ENCODE results near the gene BHLHE40. TPM values are rescaled to one million over a fixed set of nuclear protein-coding genes. Genes with fewer than 3 reads are reported as not detected.

BHLHE40 gene
- polyA plus RNA-seq, 3 donors from 2014 or later: 51.4 to 91.9 (median 64.4) TPM

DNA sequence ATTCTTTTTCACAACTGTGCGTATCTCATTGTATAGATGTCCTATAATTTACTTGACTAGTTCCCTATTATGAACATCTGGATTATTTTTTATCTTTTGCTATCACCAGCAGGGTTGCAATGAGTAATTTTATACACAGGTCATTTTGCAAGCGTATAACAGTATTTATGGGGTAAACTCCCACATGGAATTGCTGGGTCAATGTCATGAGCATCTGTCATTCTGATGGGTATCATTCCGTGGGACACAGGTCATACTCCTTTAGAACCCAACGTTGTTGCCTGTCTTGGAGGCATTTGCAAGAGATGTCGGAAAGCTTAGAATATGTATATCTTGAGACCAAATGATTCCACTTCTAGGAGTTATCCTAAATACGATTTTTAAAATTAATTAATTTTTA, 12.9 kb downstream of the BHLHE40 start:
- no peak overlapping the region for H3K27ac Mint-ChIP-seq
- H3K4me1 Mint-ChIP-seq: peaks cover 10 to 29% of the 10 kb centered on the region in 2 donors
- H3K27me3 Mint-ChIP-seq (ENCODE audit: low read depth in 3 of 3): peaks cover 0 to 1% (median 0%) of the 10 kb centered on the region in 3 donors
- H3K9me3 Mint-ChIP-seq: no peaks in the 10 kb centered on the region
- no peak overlapping the region for H3K4me3 Mint-ChIP-seq
- H3K36me3 Mint-ChIP-seq: no peaks in the 10 kb centered on the region
- no peak for DNase-seq

DNA sequence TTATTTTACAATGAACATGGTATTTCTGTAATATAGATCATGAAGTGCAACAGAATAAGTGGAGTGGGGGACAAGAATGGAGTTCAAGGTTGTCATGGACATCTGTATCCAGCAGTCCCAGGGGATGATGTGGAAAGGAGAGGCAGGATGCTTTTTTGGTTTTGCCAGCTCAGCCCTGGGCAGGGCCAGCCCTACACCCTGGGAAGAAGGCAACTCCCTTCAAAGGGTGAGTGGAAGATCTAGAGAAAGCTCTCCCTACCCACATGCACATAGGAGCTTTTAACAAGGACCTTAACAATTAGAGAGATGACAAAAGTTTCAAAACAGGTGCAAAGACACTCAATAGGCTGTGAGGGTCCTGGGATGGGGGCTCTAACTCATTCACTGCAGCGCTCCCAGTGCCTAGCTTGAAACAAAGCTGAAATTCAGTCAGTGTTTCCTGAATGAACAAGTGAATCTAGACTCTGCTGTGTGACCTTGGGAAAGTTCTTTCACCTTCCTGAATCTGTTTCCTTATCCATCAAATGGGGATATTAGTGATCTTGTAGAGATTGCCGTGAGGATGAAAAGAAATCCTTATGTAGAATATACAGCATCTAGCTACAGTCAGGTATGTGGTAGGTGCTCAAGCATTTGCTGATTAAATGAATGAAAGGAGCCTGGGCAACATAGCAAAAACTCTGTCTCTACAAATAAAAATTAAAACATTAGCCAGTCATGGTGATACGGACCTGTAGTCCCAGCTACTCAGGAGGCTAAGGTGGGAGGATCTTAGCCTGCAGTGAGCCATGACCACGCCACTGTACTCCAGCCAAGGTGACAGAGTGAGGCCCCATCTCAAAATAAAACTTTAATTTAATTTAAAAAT, 14.3 kb downstream of the BHLHE40 start:
- H3K4me3 Mint-ChIP-seq: no peak overlapping the region
- peak overlapping the region in 1 of 6 donors; percentile 55 for H3K27ac Mint-ChIP-seq
- DNase-seq: no peak

DNA sequence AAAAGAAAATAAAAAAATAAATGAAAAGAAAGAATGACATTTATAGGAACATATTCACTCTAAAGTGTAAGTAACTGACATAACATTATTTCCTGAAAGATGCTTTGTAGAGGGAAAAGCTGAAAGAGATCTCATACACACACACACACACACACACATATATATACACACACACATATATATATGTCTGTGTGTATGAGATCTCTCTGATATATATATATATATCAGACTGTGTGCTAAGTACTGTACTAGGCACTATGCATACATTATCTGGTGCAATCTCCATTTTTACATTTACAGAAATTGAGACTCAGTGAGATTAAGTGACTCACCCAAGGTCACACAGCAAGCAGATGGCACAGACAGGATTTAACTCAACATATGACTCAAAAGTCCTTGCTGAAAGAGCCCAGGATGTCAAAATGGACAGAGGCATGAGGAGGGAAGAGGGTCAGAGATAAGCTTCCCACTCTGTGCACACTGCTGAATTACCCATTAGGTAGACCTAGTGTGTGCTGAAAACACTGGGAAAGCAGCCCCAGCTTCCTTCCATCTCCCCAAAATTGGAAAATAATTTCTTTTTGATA, 15.0 kb downstream of the BHLHE40 start:
- H3K27me3 Mint-ChIP-seq (ENCODE audit: low read depth in 3 of 3): no peaks in the 10 kb centered on the region
- no peaks in the 10 kb centered on the region for H3K9me3 Mint-ChIP-seq
- peaks cover 4 to 14% of the 10 kb centered on the region in 2 donors for H3K4me1 Mint-ChIP-seq
- no peak overlapping the region for H3K4me3 Mint-ChIP-seq
- no peak overlapping the region for H3K27ac Mint-ChIP-seq
- no peak for DNase-seq
- no peaks in the 10 kb centered on the region for H3K36me3 Mint-ChIP-seq

More for the DNA sequence above, 14.3 kb downstream of the BHLHE40 start:
- Mint-ChIP-seq H3K27me3 (ENCODE audit: low read depth in 3 of 3) (no peaks in the 10 kb centered on the region), H3K9me3 (no peaks in the 10 kb centered on the region), H3K4me1 (peaks cover 6 to 17% of the 10 kb centered on the region in 2 donors), H3K36me3 (no peaks in the 10 kb centered on the region)

DNA sequence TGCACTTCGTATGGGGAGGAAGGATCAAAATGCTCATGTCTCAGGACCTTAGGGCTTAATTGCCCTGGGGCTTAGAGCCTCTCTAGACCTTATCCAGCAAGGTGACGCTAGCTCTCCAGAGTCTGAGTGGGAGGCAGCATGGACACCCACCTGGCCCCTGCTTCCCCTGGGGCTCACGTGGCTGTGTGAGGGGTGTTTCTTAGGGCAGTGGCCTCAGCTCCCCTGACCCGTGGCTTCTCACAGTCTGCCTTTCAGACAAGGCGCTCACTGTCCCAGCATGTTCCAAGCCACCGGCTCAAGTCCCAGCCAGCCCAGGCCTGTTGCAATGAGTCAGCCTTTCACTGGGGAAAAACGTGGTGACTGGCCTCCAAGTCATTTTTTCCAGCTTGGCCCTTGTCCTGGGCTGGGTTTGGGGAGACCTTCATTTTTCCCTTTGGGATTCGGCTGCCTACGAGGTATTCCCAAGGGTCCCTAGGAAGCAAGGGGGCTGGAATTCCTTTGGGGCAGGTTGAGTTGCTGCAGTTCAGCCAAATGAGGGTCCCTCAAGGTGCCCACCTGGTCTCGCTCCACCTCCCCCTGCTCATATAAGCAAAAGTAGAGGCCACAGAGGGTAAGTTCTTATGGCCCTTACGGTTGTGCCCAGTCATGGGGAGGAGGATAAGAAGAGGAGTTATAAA, 15.7 kb downstream of the BHLHE40 start:
- peaks cover 7 to 14% of the 10 kb centered on the region in 2 donors for H3K4me1 Mint-ChIP-seq
- no peak for DNase-seq
- H3K36me3 Mint-ChIP-seq: no peaks in the 10 kb centered on the region
- H3K27ac Mint-ChIP-seq: no peak overlapping the region
- H3K4me3 Mint-ChIP-seq: no peak overlapping the region
- no peaks in the 10 kb centered on the region for H3K9me3 Mint-ChIP-seq
- H3K27me3 Mint-ChIP-seq (ENCODE audit: low read depth in 3 of 3): no peaks in the 10 kb centered on the region

DNA sequence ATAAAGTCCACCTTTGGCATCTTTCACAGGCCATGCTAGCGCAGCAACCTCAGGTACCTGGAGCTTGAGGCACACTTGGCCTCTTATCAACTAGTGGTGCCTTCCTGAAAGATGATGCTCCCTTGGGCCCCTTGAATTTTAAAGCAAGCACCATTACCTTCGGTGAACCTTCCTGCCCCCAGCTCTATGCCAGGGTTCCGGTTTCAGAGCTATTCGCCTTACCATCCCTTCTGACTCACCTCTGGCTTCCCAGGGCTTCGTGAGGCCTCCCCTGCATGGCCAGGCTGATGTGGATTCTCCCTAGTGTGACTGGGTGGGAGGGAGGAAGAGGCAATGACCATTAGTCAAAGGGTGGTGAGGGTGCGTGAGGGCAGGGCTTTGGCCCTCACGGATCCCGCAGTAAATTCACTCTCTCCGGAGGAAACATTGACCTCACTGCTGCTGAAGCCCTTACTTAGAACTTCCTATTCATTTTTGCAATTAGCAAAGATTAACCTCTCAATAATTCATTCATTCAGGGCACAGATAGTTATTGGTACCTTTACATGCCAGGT, 16.3 kb downstream of the BHLHE40 start:
- Mint-ChIP-seq H3K9me3 (no peaks in the 10 kb centered on the region), H3K36me3 (no peaks in the 10 kb centered on the region), H3K4me1 (peaks cover 7 to 17% of the 10 kb centered on the region in 2 donors), H3K4me3 (no peak overlapping the region), H3K27me3 (ENCODE audit: low read depth in 3 of 3) (no peaks in the 10 kb centered on the region), H3K27ac (peak overlapping the region in 2 of 6 donors; percentile 18 to 35)
- DNase-seq: no peak

DNA sequence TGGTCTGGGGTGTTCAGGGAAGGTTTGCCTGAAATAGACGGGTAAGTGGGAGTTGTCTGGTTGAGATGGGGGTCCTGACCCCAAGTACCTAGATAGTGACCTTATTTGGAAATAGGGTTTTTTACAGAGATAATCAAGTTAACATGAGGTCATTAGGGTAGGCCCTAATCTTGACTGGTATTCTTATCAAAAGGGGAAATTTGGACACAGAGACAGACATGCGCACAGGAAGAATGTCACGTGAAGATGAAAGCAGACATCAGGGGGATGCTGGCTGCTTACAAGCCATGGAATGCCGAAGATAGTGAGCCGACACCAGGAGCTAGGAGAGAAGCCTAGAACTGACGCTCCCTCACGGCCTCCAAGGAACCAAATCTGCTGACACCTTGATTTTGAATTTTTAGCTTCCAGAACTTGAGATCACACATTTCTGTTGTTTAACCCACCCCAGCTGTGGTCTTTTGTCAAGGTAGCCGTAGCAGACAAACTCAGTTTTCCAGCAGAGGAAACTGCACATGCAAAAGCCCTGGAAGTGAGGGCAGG, 17.1 kb downstream of the BHLHE40 start:
- H3K27me3 Mint-ChIP-seq (ENCODE audit: low read depth in 3 of 3): no peaks in the 10 kb centered on the region
- peaks cover 11 to 24% of the 10 kb centered on the region in 2 donors for H3K4me1 Mint-ChIP-seq

GRCh38 chr3:4996771-4997291, 17.6 kb downstream of the BHLHE40 start:
- Mint-ChIP-seq H3K4me1 (peaks cover 14 to 30% of the 10 kb centered on the region in 2 donors), H3K27ac (peak overlapping the region in 2 of 6 donors; percentile 42 to 63), H3K9me3 (no peaks in the 10 kb centered on the region), H3K36me3 (no peaks in the 10 kb centered on the region), H3K4me3 (no peak overlapping the region), H3K27me3 (ENCODE audit: low read depth in 3 of 3) (no peaks in the 10 kb centered on the region)
- DNase-seq: no peak

More for the DNA sequence above, 17.1 kb downstream of the BHLHE40 start:
- no peak overlapping the region for H3K4me3 Mint-ChIP-seq
- no peak for DNase-seq
- H3K36me3 Mint-ChIP-seq: no peaks in the 10 kb centered on the region
- peak overlapping the region in 3 of 6 donors; percentile 35 to 74 (median 42) for H3K27ac Mint-ChIP-seq
- H3K9me3 Mint-ChIP-seq: no peaks in the 10 kb centered on the region

GRCh38 chr3:4997946-4998345, 18.7 kb downstream of the BHLHE40 start:
- Mint-ChIP-seq H3K4me1 (peaks cover 26 to 41% of the 10 kb centered on the region in 2 donors), H3K9me3 (no peaks in the 10 kb centered on the region), H3K27ac (no peak overlapping the region), H3K27me3 (ENCODE audit: low read depth in 3 of 3) (peaks cover 0 to 7% (median 2%) of the 10 kb centered on the region in 3 donors), H3K36me3 (no peaks in the 10 kb centered on the region), H3K4me3 (no peak overlapping the region)
- DNase-seq: no peak

DNA sequence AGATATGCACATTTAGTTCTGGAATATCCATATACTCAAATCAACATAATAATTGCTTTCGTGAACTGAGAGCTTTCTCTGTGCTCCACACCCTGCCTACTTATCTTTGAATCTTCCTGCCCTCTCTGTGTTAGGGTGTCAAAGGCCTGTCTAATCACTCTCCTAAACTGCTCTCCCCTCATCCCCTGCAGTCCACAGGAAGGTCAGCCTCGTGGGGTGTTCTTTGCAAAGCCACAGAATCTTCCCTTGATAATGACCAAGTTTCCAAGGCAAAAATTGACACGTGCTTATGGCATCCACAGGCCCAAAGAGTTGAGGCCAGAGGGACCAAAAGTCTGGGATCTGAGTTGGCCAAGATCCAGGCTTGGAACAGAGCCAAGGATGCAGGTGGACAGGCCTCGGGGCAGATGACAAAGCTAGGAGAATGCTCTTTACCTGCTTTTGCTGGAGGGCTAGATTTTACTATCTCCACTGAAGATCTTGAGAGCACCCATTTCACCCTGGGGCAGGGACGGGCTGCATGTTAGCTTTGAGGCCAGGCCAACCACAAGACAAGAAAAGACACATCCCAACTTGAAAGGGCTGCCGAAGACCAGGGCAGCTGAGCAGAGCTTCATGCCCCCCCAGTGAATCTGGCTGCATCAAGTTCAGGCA, 20.4 kb downstream of the BHLHE40 start:
- no peaks in the 10 kb centered on the region for H3K36me3 Mint-ChIP-seq
- DNase-seq: no peak
- H3K9me3 Mint-ChIP-seq: no peaks in the 10 kb centered on the region
- peak overlapping the region; percentile 33 to 93 (median 80) for H3K27ac Mint-ChIP-seq
- peaks cover 0 to 7% (median 3%) of the 10 kb centered on the region in 3 donors for H3K27me3 Mint-ChIP-seq (ENCODE audit: low read depth in 3 of 3)
- H3K4me3 Mint-ChIP-seq: peak overlapping the region in 1 of 5 donors; percentile 52
- H3K4me1 Mint-ChIP-seq: peaks cover 31 to 45% of the 10 kb centered on the region in 2 donors

- Mint-ChIP-seq H3K9me3 (no peaks in the 10 kb centered on the region), H3K4me1 (peaks cover 33 to 55% of the 10 kb centered on the region in 2 donors), H3K4me3 (no peak overlapping the region), H3K27me3 (ENCODE audit: low read depth in 3 of 3) (peaks cover 2 to 9% (median 3%) of the 10 kb centered on the region in 3 donors), H3K27ac (peak overlapping the region in 5 of 6 donors; percentile 78 to 96 (median 93)), H3K36me3 (no peaks in the 10 kb centered on the region)
- no peak for DNase-seq
These were observed 21.9 kb downstream of the BHLHE40 start for GRCh38 chr3:5001135-5001534.

DNA sequence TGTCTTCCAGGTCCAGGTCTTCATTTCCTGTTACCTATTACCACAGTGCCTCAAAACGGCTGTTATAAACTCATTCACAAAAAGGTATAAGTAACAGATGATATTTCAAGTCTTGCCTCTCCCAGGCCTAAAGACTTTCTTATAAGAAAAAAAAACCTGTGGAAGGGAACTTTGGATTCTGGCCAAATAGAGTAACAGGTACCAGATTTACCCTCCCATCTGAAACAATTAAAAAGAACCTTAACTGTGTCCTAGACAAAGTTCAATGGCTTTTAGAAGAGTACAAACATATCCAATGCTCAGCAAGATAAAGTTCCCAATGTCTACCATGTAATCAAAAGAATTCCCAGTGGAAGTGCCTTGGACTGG, 22.6 kb downstream of the BHLHE40 start:
- Mint-ChIP-seq H3K36me3 (no peaks in the 10 kb centered on the region), H3K4me1 (peaks cover 37 to 62% of the 10 kb centered on the region in 2 donors), H3K9me3 (no peaks in the 10 kb centered on the region), H3K27ac (peak overlapping the region; percentile 85 to 96 (median 90)), H3K27me3 (ENCODE audit: low read depth in 3 of 3) (peaks cover 2 to 12% (median 6%) of the 10 kb centered on the region in 3 donors), H3K4me3 (peak overlapping the region in 4 of 5 donors; percentile 48 to 82 (median 62))
- no peak for DNase-seq

DNA sequence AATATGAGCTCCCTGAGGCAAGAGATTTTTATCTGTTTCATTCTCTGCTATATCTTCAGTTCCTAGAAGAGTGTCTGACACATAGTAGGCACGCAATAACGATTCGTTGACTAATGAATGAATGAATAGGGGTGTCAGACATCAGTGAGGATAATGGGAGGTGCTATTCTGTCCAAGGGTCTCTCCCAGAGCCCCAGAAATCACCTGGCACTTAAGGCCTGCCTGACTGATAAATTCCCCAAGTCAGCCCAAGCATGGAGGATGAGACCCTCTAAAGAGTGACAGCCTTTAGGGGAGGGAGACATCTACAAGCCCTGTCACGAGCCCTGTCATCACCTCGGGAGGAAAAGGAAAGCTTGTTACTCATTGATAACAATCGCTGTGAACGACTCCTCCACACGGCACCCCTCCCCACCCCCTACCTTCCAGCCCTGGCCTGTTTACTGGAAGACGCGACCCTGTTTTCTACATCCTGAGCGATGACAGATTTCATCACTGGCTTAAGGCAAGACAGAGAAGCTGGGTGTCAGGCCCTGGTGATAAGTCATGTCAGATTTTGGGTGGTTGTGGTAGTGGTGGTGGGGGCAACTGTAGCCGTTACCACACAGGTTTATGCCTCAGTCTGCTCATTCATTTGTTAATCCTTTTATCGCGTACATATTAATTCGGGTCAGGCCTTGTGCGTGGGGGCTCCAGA, 23.1 kb downstream of the BHLHE40 start:
- Mint-ChIP-seq H3K27ac (peak overlapping the region; percentile 85 to 96 (median 90)), H3K27me3 (ENCODE audit: low read depth in 3 of 3) (peaks cover 2 to 15% (median 6%) of the 10 kb centered on the region in 3 donors), H3K9me3 (no peaks in the 10 kb centered on the region), H3K4me1 (peaks cover 42 to 67% of the 10 kb centered on the region in 2 donors), H3K4me3 (peak overlapping the region; percentile 46 to 82 (median 58)), H3K36me3 (no peaks in the 10 kb centered on the region)
- peak; percentile 83 to 86 (median 84) for DNase-seq
